Measurements from ENCODE around the gene C1QTNF1.
"Not testable (repeated sequence)": the region's sequence is repeated elsewhere in the genome, so short reads cannot be mapped to it uniquely, and the experiment has no call there.

Gene C1QTNF1

DNA sequence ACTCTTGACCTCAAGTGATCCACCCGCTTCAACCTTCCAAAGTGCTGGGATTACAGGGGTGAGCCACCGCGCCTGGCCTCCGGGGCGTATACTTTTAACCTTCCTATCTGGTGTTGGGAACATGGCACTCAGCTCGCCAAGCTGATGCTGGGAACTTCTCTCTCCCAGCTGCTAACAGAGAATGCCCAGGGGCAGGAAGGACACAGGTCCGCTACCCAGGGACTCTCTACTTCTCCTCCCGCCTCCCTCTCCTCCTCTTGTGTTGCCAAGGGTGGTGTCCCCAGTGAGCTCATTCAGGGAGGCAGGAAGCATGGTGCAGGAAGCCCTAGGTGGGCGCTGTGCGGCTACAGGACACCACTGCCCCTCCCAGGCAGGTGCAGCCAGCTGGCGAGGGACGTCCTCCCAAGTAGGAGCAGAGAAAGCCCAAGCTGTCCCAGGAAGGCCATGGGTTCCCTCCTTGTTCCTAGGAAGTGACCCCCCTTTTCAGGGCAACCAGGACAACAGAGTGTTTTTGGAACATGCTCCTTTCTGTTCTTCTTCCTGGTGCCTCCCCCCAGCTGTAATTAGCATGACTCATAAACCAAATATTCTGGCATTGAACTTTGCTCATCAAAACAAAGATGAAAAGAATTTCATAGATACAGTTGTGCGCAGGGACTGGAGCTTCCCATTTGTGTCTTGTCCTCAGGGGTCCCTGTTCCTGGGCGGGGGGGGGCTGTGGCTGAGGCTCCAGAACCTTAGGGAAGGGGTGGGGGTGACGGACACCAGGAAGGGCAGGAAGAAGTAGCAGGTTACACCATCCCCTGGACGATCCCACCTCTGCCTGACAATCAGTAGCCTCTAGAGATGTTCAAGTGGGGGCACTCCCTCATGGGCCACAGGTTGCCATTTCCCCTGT is 2.7 kb downstream of the C1QTNF1 start:
- peak in 1 of 2 experiments; percentile 54 for DNase-seq

DNA sequence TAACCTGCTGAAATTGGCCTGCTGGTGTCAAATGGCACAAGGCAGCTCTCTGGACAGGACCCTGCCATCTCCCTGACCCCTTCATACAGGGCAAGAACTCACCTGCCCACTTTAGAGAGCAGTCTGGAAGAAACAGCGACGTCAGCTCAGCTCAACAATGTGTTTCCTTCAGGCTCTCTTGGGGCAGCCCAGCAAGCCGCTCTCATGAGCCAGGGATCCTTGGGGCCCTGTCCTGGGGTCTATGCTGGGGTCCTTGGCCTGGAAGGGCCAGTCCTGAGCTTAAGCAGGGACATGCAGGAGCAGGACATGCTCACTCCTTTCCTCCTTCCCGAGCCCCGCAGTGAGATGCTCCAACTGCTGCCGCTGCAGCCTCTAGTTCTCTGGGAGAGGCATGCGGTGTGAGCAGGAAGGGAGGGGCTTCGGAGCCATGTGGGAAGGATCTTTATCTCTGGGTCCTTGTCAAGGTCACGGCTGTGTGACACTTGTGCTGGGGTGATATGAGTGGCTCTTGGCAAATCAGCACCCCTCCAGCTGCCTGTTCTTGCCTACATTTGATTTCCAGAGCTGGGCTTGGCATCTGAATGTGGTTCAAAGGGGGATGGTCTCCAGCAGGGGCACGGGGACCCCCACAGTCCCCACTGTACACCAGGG is 3.4 kb downstream of the C1QTNF1 start:
- DNase-seq, result no peak

DNA sequence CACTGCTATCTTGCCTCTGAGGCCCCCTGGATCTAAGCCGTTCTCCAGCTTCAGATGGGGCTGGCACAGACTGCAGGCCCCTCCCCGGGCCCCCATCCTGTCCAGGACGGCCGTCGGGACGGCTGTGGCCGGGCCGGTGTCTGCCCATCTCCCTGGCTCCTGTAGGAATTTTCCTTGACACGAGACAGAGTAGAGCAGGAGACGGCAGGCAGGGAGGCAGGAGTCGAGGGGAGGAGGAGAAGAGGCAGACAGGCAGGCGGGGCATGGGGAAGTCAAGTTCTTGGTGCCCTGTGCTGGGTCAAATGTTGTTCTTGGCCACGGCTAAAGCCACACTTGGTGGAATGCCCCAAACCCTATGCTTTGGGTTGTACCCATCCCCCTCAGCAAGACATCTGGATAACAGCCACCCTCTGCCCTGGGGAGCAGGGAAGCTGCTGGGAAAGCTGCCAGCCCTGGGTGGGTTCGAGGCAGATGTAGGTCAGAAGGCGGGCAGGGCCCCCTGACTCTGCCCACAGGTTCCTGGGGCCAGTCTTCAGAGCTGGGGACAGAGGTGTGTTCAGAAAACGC is 4.0 kb downstream of the C1QTNF1 start:
- no peak for DNase-seq

DNA sequence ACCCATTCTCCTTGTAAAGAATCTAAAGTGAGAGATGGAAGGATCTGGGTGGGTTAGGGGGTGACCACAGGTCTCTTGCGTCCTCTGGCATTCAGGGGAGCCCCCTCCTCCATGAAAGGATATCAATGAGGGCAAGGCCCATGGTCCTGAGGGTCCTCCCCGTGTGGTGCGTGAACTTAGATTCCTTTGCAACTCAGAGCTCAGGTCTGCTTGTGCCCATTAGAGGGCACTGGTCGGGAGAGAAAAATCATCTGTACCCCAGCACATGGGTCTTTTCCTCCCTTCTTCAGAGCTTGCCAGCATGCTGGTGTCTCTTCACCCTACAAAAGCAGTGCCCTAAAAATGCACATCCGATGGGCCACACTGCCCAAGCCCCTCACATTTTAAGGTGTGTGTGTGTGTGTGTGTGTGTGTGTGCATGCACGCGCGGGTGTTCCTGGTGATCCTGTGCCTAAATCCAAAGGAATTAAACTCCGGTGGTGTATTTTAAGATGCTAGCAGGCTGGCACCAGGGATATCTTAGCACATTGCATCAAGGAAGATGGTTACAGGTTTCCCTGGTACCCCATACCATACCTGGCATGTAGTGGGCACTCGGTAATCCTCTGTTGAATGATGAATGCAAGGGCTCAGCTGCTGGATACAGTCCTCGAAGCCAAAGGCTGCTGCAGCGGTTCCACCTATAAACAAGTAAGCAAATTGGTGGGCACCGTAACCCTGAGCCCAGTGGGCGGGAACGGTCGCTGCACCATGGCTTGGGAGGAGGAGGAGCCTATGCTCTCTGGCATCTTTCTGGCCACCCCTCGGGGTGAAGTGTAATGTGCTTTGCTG is 4.7 kb downstream of the C1QTNF1 start:
- no peak for DNase-seq

DNA sequence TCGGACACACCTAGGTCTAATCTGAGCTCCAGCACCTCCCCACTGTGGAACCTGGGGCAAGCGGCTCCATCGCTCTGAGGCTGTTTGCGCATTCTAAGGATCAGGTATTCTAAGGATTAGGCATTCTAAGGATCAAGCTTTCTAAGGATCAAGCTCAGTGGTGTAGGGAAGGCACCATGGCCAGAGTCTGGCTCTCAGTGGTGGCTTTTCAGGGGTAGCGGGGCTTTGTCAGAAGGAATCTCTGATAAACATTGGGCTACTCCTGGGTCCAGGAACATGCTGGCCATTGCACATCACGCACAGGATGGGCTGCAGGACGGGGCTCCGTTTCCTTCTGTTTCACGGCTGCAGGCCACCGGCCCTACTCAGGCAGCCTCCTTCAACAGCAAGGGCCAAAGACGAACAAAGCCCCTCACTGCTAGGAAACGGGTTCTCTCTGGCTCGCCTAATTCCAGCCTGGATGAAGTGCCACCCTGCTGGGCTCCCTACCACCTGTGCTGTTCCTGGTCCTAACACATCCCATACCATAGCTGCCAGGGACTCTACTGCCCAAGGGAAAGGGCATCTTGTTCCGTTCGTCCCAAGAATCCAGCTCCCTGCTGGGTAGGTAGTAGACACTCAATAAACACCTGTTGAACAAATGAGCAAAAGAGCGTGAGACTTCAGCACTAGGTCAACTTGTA is 5.5 kb downstream of the C1QTNF1 start:
- no peak for DNase-seq

DNA sequence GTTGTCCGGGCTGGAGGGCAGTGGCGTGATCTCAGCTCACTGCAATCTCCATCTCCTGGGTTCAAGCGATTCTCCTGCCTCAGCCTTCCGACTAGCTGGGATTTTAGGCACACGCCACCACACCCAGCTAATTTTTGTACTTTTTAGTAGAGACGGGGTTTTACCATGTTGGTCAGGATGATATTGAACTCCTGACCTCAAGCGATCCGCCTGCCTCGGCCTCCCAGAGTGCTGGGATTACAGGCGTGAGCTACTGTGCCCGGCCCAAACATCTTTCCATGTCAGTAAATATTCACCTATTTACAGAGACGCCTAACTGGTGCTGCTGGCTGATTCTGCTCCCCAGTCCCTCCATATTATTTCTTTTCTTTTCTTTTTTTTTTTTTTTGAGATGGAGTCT is 6.7 kb downstream of the C1QTNF1 start:
- DNase-seq, result not testable (repeated sequence)

DNA sequence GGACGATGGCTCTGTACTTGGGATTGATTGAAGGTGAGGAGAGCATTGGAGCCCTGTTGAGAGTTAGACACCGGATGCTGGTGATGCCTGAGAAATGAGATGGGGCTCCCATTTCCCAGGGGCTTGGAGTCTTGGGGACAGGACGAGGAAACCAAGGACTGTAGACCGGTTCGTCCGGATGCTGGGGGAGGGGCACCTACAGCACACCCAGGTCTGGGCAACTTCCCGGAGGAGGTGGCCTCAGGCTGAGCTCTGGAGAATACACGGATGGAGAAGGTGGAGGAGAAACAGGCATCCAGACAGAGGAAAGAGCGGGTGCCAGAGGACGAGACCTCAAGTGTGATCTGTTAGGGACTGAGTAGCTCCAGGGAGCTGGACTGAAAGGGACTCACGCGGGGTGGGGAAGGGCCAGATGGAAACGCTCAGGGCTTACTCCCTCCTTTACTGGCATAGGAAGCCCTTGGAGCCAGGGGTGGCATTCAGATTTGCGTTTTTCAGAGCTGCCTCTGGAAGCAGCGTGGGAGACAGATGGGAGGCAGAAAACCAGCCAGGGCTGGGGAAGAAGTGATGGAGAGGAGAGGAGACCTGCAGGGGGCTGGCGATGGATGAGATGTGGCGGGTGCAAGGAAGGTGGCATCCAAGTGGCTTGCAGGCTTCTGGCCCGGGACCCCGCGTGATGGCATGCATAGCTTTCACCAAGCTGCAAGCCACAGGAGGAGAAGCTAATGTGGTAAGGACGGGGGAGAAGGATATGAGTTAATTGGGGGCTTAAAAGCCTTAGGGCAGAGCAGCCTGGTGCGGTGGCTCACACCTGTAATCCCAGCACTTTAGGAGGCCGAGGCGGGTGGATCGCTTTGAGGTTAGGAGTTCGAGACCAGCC is 8.3 kb downstream of the C1QTNF1 start:
- DNase-seq, result no peak

DNA sequence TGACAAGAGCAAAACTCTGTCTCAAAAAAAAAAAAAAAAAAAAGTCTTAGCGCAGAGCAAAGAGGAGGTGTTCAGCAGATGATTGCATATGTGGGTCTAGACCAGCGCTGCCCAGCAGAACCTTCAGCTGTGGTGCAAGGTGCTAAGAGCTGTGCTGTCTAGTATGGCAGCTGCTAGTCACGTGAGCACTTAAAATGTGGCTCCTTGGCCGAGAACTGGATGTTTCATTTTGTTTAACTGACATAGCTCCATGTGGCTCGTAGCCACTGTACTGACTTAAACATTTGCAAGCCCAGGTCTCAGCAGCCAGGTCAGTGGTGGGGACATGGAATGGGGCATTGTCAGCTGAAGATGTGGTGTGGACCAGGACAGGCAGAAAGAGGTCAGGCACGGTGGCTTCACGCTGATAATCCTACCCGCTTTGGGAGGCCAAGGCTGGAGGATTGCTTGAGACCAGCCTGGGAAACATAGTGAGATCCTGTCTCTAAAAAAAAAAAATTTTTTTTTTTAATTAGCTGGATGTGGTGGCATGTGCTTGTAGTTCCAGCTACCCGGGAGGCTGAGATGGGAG is 9.2 kb downstream of the C1QTNF1 start:
- no peak for DNase-seq

DNA sequence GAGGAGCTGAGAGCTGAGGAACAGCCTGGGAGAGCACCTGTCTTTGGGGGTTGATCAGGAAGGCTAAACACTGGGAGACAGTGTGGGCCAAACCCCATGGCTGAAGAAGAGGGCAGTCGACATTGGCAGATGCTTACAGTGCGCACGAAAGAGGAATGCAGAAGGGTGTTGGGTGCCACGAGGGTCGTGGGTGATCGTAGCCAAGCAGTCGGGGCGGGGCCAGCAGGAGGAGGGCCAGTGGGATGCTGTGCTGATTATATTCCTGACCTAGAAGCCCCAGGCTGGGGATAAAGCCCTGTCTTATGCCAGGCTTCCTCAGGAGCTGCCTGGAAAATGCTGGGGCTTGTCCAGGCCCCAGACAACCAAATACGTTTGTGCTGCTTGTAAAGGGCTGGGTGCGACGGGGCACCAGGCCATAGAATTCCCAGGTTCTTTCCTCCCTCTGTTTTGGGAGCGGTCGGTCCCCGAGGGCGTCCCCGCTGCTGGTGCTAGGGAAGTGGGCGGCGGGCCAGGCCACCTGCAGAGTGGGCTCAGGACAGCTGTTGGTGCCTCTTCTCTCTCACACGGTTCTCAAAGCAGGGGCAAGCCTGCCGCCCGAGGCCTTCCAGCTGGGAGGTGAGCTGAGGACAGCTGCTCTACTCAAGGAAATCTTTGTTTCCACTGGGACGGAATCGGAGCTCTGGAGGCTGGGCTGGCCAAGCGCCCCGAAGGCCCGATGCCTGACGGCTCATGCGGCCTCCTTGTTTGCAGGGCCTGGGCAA is 10.0 kb downstream of the C1QTNF1 start:
- DNase-seq, result no peak

DNA sequence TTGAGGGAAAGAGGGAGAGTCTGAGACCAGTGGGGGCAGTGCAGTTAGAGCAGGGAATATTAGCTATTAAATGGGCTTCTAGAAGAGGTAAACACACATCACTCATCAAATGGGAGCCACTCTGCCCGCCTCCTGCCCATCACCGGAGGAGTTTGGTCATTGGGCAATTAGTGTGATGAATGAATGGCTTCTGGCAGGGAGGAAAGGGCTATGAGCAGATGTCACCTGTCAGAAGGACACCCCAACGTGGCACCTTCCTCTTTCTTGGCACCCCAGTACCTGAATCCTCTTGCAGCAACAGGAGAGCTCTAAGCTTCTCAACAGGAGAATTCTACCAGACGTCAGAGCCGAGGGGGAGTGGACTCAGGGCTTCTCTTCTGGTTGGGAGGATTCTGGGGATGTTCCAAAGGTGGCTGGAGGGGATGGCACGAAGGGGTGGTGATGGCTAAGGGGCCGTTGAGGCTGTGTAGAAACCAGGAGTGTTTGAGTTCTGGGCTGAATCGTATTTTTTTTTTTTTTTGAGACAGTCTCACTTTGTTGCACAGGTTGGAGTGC is 11.0 kb downstream of the C1QTNF1 start:
- no peak for DNase-seq

DNA sequence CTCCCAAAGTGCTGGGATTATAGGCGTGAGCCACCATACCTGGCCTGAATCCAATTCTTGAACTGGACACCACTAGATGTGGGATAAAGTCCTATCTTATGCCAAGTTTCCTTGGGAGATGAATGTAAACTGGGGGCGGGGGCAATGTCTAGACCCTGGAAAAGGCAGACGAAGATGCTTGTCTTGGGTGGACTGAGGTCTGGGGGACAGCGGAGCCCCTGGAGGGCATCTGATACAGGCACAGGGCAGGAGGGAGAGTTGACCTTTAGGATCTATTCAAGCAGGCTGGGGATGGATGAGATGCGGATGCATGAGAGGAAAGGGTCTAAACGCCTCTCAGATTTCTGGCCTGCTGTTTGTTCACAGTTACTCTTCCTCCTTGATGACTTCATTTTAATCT is 11.7 kb downstream of the C1QTNF1 start:
- DNase-seq, result no peak

DNA sequence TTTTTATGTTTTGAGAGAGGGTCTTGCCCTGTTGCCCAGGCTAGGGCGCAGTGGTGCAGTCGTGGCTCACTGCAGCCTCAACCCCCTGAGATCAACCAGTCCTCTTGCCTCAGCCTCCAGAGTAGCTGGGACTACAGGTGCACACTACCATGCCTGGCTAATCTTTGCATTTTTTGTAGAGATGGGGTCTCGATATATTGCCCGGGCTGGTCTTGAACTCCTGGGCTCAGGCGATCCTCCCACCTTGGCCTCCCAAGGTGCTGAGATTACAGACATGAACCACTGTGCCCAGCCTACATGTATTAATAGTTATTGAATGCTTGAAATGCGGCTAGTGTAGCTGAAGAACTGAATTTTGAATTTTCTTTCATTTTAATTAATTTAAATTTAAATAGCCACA is 12.2 kb downstream of the C1QTNF1 start:
- DNase-seq, result no peak

DNA sequence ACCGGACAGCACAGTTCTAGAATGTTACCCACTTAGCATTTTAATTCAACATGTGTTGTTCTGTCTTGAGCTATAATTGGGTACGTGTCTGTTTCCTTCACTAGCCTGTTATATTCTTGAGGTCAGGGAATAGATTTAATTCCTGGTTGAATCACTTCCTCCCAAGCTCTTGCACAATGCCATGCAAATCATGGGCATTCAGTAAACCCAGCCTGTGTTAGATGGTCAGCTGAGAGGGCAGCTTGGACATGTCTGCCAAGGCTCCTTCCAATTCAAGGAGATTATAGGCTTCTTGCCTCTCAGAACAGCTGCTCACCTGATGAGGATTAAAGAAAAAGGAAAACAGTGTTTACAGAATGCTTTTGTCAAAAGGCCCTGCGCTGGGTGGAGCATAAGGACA is 12.6 kb downstream of the C1QTNF1 start:
- peak; percentile 55 to 81 for DNase-seq

DNA sequence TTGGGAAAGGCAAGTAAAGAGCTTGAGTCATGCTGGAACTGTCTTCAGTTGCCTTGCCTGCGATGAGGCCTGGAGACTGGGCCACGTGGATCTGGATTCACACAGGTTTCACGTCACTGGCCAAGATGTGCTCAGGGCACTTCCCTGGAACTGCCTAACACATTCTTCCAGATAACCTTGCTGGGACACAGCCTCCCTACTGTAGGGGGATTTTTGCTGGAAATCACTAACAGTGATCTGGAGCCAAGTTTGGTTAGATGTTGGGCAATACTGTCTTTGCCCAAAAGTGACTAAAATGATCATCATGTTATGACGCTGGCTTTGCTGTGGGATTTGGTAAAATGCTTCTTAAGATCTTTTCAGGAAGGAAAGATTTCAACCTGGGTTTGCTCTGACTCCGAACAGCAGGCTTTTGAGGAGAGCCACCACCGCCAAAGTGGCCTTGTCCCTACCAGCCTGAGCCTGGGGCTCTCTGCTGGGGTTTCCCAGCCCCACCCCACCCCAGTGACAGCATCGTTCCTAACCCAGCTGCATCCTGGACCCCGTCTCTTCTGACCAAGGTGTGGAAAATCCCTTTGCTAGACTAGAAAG is 14.7 kb downstream of the C1QTNF1 start:
- DNase-seq, result no peak

DNA sequence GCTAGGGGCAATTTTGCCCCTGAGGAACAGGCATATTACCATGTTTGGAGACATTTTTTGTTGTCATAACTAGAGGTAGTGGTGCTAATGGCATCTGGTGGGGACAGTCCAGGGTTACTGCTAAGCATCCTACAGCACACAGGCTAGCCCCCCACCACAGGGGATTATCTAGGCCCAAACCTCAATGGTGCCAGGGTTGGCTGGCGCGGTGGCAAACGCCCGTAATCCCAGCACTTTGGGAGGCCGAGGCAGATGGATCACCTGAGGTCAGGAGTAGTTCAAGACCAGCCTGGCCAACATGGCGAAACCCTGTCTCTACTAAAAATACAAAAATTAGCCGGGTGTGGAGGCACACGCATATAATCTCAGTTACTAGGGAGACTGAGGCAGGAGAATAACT is 15.2 kb downstream of the C1QTNF1 start:
- DNase-seq, result no peak

DNA sequence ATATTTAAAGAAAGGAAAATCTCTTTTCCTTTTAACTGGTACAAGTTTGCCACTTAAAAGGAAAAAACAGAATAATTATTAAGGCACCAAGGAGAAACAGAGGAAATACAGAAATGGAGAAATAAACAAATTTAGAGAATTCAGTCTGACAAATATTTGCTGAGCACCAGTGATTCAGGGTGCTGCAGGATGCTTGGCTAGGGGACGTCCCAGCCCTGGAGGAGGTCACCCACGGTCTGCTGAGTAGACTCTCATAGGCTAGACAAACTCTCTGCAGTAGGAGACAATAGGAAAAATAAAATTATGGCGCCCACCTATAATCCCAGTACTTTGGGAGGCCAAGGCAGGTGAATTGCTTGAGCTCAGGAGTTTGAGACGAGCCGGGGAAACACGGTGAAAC is 15.9 kb downstream of the C1QTNF1 start:
- DNase-seq, result no peak

DNA sequence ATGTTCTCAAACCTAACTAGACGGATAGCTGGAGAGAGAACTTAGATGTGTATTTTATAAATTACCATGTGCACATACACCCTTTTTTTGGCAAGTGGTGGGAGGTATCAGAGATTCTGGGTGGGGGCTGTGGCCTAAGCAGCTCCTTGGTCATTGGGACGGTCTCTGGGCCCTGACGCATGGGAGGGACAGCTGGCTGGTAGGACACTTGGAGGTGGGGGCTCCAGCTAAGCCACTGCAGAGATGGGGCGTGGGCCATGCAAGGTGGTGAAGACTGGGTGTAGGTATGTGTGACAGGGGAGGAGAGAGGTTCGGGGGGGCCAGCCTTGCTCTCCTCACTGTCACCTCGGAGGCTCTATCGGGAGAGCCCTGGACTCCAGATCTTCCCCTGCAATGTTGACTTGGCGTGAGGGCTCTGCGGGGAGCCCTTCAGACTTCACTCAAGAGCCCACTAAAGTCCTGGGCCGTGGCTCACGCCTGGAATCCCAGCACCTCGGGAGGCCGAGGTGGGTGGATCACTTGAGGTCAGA is 17.1 kb downstream of the C1QTNF1 start:
- no peak for DNase-seq

DNA sequence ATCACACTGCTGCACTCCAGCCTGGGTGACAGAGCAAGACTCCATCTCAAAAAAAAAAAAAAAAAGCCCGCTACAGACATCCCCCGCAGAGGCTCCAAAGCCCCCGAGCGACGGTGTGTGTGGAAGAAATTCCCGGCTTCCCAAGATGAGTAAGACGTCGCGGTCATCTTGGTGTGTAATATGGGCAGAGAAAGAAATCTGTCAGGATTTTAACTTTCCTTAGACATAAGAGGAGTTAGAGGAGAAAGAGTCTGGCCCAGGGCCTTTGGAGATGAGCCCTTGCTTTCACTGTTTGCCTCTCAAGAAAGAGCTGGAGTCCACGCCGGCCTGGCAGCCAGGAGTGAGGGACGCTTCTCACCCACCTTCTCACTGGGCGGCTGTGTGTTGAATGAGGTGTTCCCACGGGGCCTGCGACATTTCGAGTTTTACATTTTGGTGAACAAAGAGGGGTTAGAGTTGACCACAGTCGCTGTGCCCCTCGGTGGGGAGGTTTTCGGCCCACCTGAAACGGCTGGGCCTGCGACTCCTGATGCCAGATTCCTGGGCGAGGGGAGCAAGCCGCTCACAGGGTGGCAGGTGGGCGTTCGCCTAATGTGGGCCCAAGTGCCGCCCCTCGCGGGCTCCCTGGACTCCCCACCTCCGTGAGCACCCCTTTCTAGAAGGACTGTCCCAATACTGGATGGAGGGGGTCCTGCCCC is 17.9 kb downstream of the C1QTNF1 start:
- DNase-seq, result no peak

Measured in SW 1271 (cell line).